Stimulated activated CD4-positive, alpha-beta T cell treated with anti-CD3 and anti-CD28 coated beads, Interleukin-12 subunit alpha, Interleukin-12 subunit beta, amount 100 ng/mL, for 48 hours (primary cell): ENCODE data around the gene ARFIP1.

Experiments
- DNase-seq, 3 donors: peaks; one replicate each; pipeline ENCODE4 v3.0.0-alpha.2; 2020; ENCODE audit warnings: low read depth in 2 of 3, low spot score in 1 of 3

The ARFIP1 gene

DNA sequence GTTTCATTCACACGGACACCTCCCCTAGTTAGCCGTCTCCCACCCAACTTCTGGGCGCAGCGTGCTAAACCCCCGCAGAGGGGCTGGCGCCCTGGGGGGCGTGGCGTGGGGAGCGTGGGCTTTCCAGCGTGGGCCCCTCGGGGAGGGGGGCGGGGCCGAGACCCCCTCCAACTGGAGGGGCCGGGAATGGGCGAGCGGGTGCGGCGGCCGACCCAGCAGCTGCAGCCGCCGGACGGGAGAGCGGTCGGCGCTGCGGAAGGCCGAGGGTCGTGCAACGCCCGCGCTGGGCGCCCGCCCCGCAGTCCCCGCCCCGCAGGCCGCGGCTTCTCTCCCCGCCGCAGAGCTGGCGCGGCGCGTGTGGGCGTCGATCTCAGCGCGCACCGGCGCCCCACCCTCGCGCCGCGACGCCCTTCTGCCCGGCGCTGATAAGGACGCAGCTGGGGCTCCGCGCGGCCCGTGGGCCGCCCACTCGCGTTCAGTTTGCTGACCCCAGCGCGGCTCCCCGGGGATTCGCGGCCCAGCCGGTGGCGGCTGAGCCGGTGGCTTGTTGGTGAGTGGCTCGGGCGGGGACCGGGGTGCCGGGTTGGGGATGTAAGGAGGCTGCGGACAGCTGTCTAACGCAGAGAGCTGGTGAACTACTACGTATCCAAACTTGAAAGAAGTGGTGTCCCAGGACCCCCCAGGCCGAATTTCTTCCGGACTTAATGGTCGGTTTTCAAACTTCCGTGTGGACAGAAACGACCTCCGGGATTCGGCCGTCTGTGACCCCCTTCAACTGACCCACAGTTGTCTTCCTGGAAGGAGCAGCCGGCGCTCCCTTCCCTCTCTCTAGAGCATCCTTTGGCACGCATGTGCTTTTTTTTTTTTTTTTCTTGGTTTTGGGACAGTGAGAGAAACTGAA is 157.8 kb downstream of the ARFIP1 start:
- no peak for DNase-seq

GRCh38 chr4:152938237-152938947 is 158.6 kb downstream of the ARFIP1 start:
- no peak for DNase-seq

GRCh38 chr4:152939621-152940020 is 159.9 kb downstream of the ARFIP1 start:
- no peak for DNase-seq

DNA sequence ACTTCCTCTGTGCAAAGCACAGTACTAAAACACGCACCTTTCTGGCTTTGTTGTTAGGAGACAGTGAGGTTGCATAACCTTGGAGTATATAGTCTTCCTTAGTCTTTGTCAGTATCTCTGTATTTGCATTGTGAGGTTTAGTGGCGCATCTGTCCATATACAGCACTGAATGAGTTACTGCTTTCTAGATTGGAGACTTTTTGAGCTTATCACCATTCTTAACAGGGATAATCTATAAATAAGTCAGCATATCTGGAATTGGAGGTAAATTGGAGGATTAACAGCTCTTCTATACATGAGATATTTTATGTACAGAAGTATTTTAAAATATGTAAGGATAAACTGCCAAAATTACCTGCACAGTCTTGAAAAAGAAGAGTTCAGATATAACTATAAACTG is 160.7 kb downstream of the ARFIP1 start:
- DNase-seq, result no peak

DNA sequence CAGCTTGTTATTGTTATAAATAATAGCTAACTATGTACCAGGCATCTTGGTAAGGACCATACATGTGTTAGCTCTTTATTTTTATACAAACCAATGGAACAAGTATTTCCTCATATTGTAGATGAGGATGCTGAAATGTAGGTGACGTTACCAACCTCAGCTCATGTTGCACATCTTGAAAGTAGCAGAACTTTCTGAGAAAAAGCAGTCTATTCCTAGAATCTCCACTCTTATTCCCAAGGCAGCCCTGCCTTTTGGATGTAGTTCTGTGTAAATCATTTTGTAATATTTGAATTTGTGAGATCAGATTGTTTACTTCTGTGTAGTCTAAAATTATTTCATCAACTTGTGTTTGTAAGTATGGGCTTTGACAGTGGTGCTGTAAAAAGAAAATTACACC is 161.7 kb downstream of the ARFIP1 start:
- DNase-seq, result no peak

- DNase-seq, result no peak
These were observed 162.6 kb downstream of the ARFIP1 start for GRCh38 chr4:152942346-152942745.

GRCh38 chr4:152943672-152944071 is 163.9 kb downstream of the ARFIP1 start:
- DNase-seq, result no peak

GRCh38 chr4:152944666-152945320 is 165.0 kb downstream of the ARFIP1 start:
- DNase-seq, result no peak

DNA sequence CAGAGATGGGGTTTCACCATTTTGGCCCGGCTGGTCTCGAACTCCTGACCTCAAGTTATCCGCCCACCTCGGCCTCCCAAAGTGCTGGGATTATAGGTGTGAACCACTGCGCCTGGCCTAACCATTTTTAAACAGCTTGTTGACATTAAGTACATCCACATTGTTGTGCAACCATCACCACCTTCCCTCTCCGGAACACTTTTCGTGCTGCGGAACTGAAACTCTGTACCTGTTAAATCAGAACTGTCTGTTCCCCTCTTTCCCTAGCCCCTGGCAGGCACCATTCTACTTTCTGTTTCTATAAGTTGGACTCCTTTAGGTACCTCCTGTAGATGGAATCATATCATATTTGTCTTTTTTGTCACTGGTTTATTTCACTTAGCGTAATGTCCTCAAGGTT is 165.9 kb downstream of the ARFIP1 start:
- no peak for DNase-seq

- DNase-seq, result no peak
These were observed 166.7 kb downstream of the ARFIP1 start for GRCh38 chr4:152946446-152946845.

DNA sequence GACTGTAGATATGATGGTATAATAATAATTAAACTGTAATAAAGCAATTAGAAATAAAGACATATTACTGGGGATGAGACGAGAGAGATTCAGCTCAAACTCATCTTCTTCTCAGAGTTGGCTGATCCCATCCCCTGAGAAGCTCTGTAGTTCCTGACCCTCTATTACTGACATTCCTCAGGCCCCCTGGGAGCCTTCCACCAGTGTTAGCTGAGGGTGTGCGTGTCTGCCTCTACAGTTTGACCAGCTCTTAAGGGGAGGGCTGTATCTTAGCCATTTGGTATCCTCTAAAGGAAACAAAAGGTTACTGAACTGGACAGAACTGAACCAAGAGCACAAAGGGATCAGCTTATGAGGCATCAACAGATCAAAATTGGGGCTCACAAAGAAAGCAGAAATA is 167.6 kb downstream of the ARFIP1 start:
- no peak for DNase-seq

GRCh38 chr4:152949930-152950329 is 170.2 kb downstream of the ARFIP1 start:
- DNase-seq, result no peak

GRCh38 chr4:152950402-152951274 is 170.9 kb downstream of the ARFIP1 start:
- no peak for DNase-seq

DNA sequence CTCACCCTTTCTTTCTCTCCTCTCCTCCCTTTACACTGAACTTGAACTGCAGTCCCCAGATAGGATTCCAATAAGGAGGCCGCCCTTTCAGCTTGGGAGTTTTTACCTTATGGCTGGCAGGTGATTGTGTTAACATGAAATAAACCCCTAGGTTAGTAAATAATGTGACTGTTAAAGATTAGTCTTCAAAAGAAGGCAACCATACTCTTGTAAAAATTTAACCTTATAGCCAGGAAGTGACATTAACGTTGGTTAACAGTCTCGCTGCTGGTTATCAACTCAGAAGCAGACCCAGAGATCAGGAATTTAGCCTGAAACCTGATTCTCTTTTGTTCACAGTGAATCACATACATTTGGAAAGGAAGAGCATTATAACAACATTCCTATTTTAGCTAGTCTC is 171.6 kb downstream of the ARFIP1 start:
- DNase-seq, result no peak

GRCh38 chr4:152953514-152953913 is 173.8 kb downstream of the ARFIP1 start:
- no peak for DNase-seq

DNA sequence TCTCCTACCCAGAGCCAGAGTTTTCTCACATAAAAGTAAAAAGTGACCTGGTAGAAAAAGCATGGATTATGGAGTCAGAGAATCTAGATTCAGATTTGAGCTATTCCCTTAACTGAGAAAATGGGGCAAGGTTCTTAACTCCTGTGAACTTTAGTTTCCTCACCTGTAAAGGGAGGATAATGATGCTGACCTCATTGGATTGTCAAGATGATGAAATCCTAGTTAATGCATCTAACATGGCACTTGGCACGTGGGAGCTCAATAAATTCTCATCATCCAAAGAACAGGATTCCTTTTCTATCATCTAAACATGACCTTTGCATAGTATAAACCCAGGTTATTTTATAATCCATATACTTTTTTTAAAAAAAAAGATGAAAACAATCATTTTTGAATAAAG is 175.0 kb downstream of the ARFIP1 start:
- no peak for DNase-seq

GRCh38 chr4:152956147-152956546 is 176.4 kb downstream of the ARFIP1 start:
- no peak for DNase-seq

DNA sequence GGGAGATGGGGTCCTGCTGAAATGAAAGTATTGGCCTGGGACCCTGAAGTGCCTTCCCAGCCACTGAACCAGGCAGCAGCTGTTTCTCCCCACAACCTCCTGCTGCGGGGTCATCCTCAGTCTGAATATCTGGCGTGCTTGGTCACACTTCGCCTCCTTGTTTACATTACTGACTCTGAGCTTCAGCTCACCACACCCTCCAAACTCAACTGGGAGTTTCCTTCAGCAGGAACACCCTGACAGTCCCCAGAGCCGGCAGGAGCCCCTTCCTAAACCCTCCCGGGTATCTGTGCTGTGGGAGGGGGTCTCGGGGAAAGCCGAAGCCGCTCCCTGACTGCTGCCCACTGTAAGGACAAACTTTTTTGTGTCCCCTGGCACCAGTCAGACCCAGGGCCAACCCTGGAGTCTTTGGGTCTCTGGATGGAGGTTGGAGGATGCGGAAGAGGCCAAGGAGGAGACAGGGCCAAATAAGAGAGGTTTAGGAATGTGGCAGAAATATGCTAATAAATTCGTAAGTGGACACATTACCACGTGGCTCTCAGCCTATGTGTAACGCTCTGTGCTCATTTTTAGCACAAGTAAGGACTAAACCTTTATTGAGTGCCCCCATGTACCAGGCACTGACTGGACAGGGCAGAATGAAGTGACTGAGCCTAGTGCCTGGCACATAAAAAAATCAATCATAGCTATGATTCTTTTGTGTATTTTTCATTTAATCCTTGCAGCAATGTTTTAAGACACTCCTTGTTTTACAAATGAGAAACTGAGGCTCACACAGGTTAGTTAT is 177.1 kb downstream of the ARFIP1 start:
- DNase-seq, result no peak

DNA sequence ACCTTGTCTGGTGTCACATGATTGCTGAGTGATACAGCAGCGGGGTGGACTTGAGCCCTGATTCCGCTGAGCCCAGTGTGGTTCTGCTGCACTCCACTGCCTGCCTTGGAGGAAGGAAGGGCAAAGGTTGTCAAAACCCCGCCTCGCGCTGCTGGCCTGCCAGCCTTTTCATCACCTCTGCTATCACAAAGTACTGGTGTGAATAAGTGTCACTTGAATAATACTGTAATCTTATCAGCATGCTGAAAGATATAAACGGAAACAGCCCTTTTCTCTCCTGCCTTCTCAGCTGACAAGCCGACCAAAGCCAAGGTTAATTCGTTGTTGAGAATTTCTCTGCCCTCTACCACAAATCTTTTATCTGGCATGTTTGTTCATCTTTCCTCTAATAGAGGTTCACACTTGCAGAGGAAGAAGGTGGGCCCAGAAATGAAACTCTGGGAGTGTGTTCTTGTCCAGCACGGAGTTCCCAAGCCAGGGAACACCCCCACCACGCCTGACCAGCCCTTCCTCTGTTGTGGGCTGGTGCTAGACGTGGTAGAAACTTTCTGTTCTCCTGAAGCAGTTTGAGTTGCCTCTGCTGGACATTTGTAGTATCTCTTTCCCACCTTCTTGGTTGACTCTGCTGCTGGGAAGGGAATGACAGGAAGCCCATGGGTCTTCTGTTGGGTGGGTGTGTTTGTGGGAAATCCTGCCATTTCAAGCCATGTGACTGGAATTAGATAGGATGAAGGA is 177.8 kb downstream of the ARFIP1 start:
- DNase-seq, result no peak

DNA sequence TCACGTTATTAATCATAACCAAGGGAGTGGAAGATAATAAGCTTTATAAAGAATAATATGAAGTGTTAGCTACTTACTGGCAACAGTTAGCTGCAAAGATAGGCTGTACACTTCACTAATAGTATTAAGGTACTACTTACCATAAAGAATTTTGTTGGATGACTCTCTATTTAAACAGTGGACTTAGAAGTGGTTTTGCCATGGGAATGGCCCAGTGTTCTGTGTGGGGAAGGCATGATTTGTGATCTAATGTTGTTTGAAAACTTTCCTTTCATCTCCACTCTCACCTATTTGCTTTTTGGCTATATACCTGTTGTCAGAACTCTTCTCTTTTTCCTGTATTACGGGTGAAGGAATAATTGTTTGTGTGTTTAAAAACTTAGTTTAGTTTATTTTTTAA is 179.3 kb downstream of the ARFIP1 start:
- no peak for DNase-seq
